HG02870 (cell line): Measurements from ENCODE around the gene BMP2K.

Source experiments
- ATAC-seq: cut with Tn5 transposase; IDR thresholded peaks from one replicate; pipeline ENCODE4 v1.9.1; 2021; ENCODE audit warnings: mild to moderate bottlenecking, moderate library complexity; ENCODE audit not compliant: unreplicated experiment

The BMP2K gene

GRCh38 chr4:78923464-78924312 is 147.5 kb downstream of the BMP2K start:
- ATAC-seq, result peak; percentile 46

GRCh38 chr4:78926826-78927225 is 150.7 kb downstream of the BMP2K start:
- no peak for ATAC-seq

- no peak for ATAC-seq
These were observed 152.7 kb downstream of the BMP2K start for GRCh38 chr4:78928835-78929234.

- no peak for ATAC-seq
These were observed 154.0 kb downstream of the BMP2K start for GRCh38 chr4:78930016-78930629.

GRCh38 chr4:78936989-78937388 is 160.8 kb downstream of the BMP2K start:
- no peak for ATAC-seq

- no peak for ATAC-seq
These were observed 161.7 kb downstream of the BMP2K start for GRCh38 chr4:78937837-78938236.

- ATAC-seq, result no peak
These were observed 162.3 kb downstream of the BMP2K start for GRCh38 chr4:78938474-78938867.

GRCh38 chr4:78938868-78939666 is 162.9 kb downstream of the BMP2K start, which contains the start of gene PAQR3:
Gene PAQR3, minus strand, starts transcription at chr4:78939438. Its CDS starts 214 bp downstream, at chr4:78939224.
- peak; percentile 94 for ATAC-seq

- peak; percentile 15 for ATAC-seq
These were observed 163.5 kb downstream of the BMP2K start for GRCh38 chr4:78939667-78940008.

- ATAC-seq, result no peak
These were observed 164.6 kb downstream of the BMP2K start for GRCh38 chr4:78940752-78941151.

- ATAC-seq, result no peak
These were observed 168.2 kb downstream of the BMP2K start for GRCh38 chr4:78944381-78944780.

GRCh38 chr4:78945651-78946179 is 169.6 kb downstream of the BMP2K start:
- no peak for ATAC-seq

GRCh38 chr4:78949735-78950134 is 173.6 kb downstream of the BMP2K start:
- ATAC-seq, result no peak

- no peak for ATAC-seq
These were observed 175.8 kb downstream of the BMP2K start for GRCh38 chr4:78951862-78952472.

- ATAC-seq, result no peak
These were observed 177.1 kb downstream of the BMP2K start for GRCh38 chr4:78953231-78953630.

- no peak for ATAC-seq
These were observed 177.9 kb downstream of the BMP2K start for GRCh38 chr4:78953769-78954666.

- ATAC-seq, result no peak
These were observed 180.8 kb downstream of the BMP2K start for GRCh38 chr4:78956975-78957374.

- ATAC-seq, result no peak
These were observed 184.8 kb downstream of the BMP2K start for GRCh38 chr4:78960926-78961325.
